NCI-H1417 (cell line): ENCODE data around the gene ABCA13.

Experiments used
- DNase-seq, 3 experiments: peaks; one replicate each; lab custom pipeline; 2025; lab: John Stamatoyannopoulos, UW

The ABCA13 gene

DNA sequence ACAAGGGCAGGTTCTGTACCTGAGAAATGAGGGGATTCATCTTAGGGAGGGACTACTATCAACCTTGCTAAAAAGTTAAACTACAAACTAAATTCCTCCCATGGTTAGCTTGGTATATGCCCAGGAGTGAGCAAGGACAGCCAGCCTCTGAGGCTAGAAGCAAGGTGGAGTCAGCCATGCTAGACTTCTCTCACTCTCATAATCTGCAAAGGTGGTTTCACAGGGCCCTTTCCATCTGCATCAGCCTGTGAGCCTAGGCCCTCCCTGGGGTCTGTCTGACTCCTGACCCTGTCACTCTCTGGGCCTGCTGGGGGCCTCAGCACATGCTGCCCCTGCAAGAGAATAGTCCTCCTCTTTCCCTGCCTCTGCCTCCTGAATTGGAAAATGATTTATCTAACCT, 66.1 kb downstream of the ABCA13 start:
- DNase-seq = no peak

DNA sequence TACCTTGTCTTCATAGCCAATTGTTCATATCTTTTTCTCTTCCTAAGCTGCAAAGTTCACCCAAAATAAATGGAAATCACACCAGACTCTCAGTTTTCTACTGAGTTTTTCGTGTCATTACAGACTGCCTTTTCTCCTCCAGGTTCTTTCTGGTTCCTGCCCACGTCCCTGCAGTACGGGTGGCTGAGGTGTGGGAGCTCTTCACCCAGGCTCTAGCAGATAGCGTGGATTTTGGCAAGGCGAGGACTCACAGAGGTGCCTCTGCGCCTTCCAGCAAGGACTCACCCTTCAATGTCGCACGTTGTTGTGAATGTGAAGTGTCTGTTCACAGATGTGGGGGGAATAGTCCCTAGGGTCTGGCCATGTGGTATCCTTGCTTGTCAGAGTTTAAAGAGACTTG, 71.6 kb downstream of the ABCA13 start:
- no peak for DNase-seq

DNA sequence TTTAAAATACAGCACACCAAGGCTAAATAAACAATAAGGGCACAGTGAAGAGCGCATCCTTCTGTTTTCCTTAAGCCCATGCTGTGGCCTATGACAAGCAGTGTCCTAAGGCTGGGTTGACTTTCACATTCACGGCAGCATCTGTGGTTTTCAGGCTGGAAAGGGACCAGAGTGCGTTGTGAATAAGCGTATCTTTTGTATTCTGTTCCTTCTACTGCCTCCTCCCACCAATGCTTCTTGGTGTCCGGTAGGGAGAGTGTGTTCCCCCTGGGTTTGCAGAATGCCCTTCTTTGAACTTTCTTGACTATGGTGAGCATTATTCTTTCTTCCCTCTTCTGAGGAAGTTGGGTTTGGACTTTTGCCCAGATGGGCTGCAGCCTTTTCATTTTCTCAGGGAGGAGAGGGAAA, 73.6 kb downstream of the ABCA13 start:
- no peak for DNase-seq

DNA sequence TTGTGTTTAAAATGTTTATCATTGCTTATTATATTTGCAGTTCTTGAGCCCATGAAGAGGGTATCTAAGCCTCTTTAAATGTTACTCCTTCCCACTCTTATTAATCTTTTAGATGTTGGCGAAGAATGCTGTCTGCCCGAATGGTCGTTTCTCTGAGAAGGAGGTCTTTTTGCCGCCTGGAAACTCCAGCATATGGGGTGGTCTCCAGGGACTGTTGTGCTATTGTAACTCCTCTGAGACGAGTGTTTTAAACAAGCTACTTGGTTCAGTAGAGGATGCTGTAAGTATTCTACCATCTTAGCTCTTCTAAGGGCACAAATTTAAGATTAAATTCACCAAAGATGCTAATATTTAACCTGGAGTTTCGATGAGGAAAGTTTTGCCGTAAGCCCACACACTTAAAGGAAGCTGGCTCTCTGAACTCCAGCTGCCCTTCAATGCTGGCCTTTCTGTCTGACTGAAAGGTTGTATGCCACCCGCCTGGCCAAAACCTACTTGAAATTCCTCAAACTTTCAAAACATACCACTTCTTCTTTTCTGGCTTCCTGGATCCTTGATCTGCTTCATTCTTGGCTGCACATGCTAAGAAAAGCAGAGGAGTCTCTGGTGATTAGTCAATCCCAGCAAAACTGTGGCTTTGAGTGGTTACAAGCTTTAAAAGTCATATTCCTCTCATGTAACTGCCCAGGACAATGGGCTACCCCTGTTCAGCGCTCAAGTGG, 74.7 kb downstream of the ABCA13 start:
- DNase-seq = no peak

DNA sequence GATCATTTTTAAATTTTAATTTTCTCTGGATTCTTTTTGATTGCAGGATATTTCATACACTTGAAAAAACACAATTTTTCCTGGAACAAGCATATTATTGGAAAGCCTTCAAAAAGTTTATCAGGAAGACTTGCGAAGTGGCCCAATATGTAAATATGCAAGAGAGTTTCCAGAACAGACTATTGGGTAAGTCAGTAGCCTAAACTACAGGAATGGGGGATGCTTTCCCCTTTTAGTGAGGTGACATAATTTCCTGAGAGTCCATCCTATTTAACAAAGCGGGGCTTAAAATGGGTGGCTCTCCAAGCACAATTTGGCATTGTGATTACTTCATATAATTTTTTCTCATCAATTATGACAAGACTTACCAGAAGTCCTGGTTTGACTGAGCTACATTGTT, 77.9 kb downstream of the ABCA13 start:
- DNase-seq = no peak

DNA sequence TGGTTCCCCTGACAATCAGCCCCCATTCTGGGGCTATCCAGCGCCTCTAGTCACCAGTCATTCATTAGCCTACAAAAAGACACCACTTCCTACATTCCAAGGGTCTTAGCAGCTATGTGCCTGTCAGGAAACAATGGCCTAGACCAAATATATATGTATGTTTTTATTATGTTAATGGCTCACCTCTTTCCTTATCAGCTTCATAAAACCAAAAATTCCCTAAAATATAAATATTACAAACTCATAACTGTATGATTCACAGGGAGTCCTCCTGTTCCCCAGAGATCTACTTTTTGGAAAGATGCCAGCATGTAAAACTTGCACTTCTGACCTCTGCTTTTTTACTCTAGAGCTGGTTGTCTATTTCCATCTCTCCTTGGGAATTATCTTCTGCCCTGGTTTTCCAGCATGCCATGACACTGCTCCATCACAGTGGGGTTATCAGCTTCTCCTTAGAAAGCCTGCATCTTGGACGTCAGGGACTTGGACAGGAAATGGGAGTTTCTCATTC, 79.2 kb downstream of the ABCA13 start:
- no peak for DNase-seq

DNA sequence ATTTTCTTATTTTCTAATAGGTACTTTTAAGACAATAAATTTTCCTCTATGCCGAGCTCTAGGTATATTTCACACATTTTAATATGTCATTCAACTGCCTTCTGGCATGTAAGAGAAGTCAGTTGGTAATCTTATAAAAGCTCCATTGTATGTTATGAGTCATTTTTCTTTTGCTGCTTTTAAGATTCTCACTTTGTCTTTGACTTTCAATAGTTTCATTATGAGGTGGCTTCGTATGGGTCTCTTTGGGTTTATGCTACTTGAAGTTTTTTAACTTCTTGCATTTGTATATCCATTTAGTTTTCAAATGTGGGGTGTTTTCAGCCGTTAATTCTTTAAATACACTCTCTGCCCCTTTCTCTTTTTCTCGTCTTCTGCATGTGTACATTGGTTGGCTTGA, 80.5 kb downstream of the ABCA13 start:
- no peak for DNase-seq

DNA sequence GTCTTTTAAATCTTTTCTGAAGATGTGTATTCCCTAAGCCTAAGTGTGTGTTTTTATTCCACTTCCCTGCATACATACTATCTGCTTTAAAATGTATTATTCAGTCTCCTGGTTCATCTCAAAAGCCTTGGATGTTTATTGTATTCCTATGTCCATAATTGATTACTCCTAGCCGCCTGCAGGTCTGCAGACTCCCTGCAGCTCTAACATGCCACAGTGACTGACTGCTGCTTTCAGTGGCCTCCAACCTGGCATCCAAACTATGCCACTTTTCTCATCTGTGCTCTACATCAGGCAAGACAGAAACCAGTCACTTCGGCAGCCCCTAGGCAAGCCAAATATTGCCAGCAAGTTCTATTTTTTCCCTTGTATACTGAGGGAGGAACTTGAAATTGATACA, 81.7 kb downstream of the ABCA13 start:
- no peak for DNase-seq

DNA sequence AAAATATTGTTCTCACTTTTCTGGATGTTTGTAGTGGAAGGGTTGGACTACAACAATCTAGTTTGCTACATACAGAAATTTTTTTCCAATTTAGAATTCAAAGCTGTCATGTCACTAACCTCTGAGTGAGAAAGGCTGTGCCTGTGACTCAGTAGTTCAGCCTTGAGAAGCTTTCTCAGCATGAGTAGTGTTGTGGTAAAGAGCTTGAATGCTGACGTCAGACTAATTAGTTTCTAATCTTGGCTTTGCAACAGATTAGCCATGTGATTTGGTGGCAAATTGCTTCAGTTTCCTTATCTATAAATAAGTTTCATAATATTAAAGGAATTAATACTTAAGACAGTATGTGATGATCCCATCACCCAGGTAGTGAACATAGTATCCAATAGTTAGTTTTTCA, 83.8 kb downstream of the ABCA13 start:
- no peak for DNase-seq

DNA sequence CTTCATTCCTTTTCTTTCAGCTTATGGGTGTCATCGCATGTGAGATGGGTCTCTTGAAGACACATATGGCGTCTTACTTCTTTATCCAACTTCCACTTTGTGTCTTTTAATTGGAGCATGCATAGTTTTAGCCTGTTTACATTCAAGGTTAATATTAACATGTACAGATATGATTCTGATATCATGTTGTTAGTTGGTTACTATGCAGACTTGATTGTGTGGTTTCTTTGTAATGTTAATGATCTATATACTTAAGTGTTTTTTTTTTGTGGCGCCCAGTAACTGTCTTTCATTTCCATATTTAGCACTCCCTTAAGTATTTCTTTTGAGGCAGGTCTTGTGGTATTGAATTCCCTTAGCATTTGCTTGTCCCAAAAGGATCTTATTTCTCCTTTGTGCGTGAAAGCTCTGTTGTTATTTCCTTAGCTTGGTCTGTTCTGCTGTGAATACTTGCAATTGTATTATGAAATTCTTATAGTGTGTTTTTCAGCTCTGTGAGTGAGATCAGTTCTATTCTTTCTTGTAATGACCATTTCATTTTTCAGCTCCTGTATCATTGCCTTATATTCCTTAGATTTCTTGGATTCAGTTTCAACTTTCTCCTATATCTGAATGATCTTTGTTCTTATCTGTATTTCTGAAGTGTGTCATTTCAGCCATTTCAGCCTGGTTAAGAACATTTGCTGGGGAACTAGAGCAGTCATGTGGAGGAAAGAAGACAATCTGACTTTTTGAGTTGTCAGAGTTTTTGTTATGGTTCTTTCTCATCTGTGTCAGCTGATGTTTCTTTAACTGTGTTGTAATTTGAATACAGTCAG, 88.4 kb downstream of the ABCA13 start:
- DNase-seq = no peak

DNA sequence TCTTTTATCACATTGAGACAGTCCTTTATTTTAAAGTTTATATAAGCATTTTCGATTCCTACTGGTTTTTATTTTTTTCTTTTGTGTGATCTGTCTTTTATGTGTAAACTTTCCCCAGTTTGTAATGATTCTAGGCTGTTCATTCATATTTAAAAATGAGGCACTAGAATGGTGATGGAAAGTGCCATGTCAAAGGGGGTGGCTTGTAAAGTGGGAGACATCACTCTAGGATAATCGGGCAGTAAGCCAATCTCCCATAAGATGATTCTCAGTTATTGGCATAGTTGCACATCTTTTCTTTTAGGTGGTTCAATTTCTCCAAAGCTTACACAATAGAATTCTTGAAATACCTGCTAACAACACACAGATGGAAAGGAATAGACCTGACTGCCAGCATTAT, 90.4 kb downstream of the ABCA13 start:
- DNase-seq = no peak

DNA sequence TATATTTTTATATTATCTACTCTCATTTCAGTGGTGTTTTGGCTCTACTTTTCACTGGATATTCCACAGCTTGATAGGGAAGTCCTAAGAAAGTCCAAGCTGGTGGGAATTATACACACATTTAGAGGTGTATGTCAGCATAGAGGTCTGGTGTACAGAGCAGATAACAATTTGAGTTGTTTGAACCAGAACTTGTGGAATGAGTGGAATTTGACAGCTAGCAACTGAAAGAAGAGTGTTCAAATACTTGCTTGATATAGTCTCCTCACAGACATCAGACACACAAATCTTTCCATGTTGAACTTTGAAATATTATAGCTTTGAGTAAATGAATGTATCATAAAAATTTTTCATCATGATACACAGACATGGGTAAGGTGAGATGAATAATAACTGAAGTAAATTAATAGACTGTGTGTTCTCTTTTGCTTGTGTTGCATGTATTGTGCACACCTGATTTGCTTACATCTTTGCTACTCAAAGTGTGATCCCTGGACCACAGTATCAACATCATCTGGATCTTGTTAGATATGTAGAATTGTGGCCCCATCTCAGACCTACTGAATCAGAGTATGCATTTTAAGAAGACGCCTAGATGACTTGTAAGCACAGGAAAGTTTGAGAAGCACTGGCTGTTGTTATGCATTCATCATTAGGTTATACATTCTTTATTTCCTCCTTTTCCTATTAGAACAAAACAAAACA, 91.5 kb downstream of the ABCA13 start:
- DNase-seq = no peak

DNA sequence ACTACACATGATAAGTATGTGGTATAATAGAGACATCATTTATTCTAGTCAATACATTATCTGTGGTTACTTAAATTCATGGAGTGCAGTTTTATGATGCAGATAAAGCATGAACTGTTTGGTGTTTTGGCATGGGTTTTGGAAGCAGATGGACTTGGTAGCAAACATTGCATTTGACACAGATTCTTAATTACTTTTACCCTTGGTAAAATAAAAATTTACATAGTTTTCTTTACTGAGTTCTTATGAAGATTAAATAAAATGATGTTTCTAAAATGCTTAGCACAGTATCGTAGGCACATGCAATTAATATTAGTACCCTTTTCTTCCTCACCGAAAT, 92.0 kb downstream of the ABCA13 start:
- DNase-seq = no peak

DNA sequence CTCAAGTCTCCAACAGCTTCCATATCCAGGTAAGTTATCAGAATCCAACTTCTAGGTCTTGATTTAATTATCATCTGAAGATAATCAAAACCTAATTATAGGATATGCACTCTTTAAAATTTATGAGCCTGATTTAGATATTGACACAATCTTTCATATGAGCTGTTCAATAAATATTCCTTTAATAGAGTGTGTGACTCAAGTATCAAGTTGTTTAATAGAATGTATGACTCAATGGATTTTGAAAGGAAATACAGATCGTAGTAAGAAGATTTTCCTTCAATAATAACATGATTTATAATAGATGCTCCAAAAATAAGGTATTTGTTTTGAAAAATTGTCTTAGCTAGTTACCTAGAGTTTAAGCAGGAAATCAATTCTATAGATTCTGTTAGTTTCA, 97.8 kb downstream of the ABCA13 start:
- DNase-seq = no peak

DNA sequence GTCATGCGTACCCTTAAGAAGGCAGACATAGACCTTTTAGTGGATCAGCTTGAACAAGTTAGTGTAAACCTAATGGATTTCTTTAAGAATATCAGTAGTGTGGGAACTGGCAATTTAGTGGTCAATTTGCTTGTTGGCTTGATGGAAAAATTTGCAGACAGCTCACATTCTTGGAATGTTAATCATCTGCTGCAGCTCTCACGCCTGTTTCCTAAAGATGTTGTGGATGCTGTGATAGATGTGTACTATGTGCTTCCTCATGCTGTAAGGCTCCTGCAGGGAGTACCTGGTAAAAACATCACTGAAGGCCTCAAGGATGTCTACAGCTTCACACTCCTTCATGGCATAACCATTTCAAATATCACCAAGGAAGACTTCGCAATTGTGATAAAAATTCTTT, 103.4 kb downstream of the ABCA13 start:
- no peak for DNase-seq

DNA sequence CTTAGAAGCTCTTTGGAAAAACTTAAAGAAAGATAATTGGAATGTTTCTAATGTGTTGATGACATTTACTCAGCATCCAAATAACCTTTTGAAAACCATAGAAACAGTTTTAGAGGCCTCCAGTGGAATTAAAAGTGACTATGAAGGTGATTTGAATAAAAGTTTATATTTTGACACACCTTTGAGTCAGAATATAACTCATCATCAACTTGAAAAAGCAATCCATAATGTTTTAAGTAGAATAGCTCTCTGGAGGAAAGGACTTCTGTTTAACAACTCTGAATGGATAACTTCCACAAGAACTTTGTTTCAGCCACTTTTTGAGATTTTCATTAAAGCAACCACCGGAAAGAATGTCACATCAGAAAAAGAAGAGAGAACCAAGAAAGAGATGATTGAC, 108.2 kb downstream of the ABCA13 start:
- DNase-seq = no peak

DNA sequence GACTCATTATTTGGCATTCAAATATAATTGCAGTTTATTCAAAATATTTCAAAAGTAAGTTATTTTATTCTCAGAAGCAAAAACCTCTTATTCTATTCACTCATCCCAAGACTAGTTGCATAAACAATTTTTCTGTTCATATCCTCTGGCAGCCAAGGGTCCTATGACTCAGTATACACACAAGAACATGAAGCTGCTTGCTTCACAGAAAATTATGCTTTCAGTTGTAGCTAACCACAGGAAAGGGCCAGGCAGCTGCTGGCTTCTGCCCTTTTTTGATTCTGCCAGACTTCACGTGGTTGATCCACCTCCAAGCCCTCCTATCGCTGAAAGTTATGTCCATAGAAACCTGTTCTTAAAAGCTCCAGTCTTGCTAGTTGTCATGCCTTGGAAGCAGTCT, 108.8 kb downstream of the ABCA13 start:
- no peak for DNase-seq

DNA sequence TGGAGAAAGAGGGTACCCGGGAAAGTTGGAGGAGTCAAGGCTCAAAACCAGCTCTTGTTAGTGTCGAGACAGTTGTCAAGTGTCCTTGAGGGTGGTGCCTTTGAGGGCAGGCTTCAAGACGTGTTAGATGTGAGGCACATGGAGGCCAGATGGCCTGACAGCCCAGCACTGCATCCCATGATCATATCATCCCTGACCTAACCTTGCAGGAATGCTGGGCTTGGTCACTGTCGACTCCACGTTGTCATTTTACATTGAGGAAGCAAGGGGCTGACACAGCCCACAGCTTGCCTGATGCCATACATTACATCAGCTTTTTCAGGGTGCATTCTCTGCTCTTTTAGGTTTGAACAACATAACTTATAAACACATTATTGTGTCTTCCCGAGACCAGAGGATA, 114.1 kb downstream of the ABCA13 start:
- DNase-seq = no peak

DNA sequence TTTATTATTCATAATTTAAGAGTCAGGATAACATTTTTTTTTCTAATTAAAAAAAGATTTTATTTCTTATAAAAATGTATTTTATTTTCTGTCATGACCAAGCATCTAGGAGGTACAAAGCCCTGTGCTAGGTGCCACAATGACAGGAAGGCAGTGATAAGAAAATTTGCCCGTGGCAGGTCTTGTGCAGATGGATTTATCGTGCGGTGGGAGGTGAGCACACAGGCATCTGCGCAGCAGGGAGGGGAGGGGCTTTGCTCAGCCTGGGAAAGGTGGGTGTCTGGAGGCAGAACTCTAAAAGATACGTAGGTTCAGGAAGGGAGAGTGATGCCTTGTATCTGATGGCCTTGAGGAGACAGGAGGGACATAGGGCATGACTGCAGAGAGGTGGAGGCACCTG, 115.6 kb downstream of the ABCA13 start:
- DNase-seq = no peak

DNA sequence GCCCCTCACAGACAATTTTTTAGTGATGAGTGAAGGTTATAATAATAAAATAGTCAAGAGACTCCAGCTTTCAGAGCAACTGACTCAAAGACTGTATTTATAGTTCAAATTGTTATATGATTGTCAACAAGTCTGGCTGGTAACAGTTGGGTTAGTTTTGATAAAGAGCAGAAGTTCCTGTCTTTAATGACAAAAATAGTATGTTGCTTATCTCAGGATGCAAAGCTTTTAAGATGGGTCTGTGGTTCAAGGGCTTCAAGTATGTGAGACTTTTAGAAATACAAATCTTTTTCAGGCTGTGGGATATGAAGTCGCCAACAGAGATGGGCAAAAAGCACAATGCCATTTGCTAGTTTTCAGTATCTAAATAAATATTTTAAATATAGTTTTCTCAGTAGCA, 118.4 kb downstream of the ABCA13 start:
- no peak for DNase-seq

DNA sequence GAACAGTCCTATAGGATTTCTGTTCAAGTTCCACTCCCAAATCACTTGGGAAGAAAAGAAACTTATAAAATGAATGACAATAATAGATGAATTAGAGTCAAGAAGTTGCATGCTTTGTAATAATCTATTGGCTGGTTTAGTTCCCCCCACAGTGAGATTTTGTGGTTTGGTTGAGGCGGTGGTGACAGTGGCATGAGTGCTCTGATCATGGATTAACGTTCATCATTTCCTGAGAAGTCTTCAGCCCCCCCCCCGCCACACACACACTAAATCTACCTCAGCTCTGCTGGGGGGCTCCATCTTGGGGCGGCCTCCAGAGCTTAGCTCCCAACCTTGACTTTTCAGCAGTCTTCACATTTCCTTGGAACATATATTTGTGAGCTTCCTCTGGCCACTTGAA, 121.7 kb downstream of the ABCA13 start:
- DNase-seq = no peak

DNA sequence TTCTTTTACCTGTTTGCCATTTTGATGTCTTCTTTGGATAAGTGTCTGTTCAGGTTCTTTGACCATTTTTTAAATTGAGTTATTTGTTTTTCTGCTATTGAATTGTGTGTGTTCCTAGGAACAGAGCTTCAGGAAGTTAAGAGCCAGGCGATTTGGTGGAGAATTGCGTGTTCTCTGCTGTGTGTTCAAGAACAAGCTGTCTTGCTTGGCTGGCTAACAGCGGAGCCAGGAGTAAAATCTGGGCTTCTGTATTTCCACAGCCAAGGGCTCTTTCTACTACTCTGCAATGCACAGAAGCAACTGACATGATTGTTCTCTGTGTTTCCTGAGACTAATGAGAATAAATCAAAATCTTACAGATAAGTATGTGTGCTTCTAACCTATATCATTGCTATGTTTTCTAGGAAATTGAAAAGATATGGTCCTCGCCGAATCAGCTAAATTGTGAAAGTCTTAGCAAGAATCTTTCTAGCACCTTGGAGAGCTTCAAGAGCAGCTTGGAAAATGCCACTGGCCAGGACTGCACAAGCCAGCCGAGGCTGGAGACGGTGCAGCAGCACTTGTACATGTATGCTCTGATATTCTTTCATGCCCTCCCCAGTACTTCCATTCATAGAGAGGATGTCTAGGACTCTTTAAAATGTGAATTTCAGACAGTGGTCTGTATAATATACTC, 124.2 kb downstream of the ABCA13 start:
- DNase-seq = no peak
